ENCODE data around the gene RAB27A.

- TF ChIP-seq POLR2AphosphoS5 (IDR thresholded peaks at IDR 0.05) (no peak), POLR2A (IDR thresholded peaks at IDR 0.05; ENCODE audit: low read depth) (no peak), EP300 (IDR thresholded peaks at IDR 0.05) (no peak)
- TF ChIP-seq, protein P1, sequence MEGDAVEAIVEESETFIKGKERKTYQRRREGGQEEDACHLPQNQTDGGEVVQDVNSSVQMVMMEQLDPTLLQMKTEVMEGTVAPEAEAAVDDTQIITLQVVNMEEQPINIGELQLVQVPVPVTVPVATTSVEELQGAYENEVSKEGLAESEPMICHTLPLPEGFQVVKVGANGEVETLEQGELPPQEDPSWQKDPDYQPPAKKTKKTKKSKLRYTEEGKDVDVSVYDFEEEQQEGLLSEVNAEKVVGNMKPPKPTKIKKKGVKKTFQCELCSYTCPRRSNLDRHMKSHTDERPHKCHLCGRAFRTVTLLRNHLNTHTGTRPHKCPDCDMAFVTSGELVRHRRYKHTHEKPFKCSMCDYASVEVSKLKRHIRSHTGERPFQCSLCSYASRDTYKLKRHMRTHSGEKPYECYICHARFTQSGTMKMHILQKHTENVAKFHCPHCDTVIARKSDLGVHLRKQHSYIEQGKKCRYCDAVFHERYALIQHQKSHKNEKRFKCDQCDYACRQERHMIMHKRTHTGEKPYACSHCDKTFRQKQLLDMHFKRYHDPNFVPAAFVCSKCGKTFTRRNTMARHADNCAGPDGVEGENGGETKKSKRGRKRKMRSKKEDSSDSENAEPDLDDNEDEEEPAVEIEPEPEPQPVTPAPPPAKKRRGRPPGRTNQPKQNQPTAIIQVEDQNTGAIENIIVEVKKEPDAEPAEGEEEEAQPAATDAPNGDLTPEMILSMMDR (IDR thresholded peaks at IDR 0.05): no peak
These were observed 49.4 kb downstream of the RAB27A start for GRCh38 chr15:55240125-55240760.

All from esophagus muscularis mucosa (tissue), 4 donors.